ENCODE results near the gene RAPGEF4.

DNA sequence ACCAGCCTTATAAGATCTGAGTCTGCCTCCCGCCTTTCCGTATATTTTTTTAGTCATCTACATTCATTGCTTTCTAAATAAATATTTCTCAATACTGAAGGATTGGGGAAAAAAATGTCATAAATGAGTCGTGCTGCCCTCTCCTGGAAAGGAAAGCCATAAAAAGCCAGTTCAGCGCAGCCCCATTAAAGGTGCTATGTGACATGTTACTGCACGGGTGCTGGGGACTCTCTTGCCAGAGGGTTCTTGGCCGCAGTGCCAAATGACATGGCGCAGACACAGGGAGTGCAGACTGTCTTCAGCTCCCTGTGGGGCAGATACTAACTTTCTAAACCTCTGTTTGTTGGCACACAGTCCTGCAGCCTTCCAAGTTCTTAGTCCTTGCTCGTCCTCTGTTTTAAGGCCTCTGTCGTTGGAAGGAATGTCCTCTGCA, 286.3 kb downstream of the RAPGEF4 start:
- TF ChIP-seq POLR2A (IDR thresholded peaks at IDR 0.05; ENCODE audit: low read length) (no peak), GATA1 (IDR thresholded peaks at IDR 0.05; ENCODE audit: low read depth, low read length) (no peak)

All from erythroblast (primary cell).